Measurements from ENCODE around the gene HES3.

DNA sequence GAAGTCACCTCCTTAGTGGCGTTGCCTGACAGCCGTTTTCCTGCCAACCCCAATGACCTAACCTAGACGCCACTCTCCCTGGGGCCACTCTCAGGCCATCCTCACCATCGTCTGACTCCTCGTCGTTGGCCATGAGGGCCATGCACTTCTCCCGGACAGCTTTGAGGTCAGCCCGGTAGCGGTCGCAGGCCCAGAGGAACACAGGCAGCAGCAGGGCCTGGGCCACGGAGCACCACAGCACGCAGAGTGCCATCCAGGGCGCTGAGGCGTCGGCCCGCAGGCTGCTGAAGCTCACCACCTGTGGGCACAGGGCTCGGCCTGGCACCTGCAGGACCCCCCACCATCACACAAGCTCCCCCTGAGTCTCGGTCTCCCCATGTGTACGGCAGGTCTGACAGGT lies 7.3 kb downstream of the HES3 start:
- TF ChIP-seq, protein P1, sequence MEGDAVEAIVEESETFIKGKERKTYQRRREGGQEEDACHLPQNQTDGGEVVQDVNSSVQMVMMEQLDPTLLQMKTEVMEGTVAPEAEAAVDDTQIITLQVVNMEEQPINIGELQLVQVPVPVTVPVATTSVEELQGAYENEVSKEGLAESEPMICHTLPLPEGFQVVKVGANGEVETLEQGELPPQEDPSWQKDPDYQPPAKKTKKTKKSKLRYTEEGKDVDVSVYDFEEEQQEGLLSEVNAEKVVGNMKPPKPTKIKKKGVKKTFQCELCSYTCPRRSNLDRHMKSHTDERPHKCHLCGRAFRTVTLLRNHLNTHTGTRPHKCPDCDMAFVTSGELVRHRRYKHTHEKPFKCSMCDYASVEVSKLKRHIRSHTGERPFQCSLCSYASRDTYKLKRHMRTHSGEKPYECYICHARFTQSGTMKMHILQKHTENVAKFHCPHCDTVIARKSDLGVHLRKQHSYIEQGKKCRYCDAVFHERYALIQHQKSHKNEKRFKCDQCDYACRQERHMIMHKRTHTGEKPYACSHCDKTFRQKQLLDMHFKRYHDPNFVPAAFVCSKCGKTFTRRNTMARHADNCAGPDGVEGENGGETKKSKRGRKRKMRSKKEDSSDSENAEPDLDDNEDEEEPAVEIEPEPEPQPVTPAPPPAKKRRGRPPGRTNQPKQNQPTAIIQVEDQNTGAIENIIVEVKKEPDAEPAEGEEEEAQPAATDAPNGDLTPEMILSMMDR (conservative IDR thresholded peaks at IDR 0.05): no peak
- TF ChIP-seq ZFX (IDR thresholded peaks at IDR 0.05): no peak

Measured in C4-2B (cell line).